Measurements from ENCODE around the gene TMEM132D.
"Not testable (repeated sequence)": the region's sequence is repeated elsewhere in the genome, so short reads cannot be mapped to it uniquely, and the experiment has no call there.

Gene TMEM132D

GRCh38 chr12:129570796-129571400, 332.9 kb downstream of the TMEM132D start:
- DNase-seq: no peak

- DNase-seq: no peak
These were observed 337.0 kb downstream of the TMEM132D start for GRCh38 chr12:129566800-129567199.

GRCh38 chr12:129564768-129565167, 339.1 kb downstream of the TMEM132D start:
- DNase-seq: no peak

GRCh38 chr12:129563266-129563665, 340.6 kb downstream of the TMEM132D start:
- no peak for DNase-seq

- DNase-seq: no peak
These were observed 342.5 kb downstream of the TMEM132D start for GRCh38 chr12:129561304-129561703.

GRCh38 chr12:129559776-129560175, 344.0 kb downstream of the TMEM132D start:
- DNase-seq: no peak

- DNase-seq: no peak
These were observed 345.8 kb downstream of the TMEM132D start for GRCh38 chr12:129558036-129558435.

GRCh38 chr12:129556082-129556481, 347.7 kb downstream of the TMEM132D start:
- DNase-seq: no peak

GRCh38 chr12:129552996-129553750, 350.7 kb downstream of the TMEM132D start:
- no peak for DNase-seq

- DNase-seq: no peak
These were observed 352.4 kb downstream of the TMEM132D start for GRCh38 chr12:129551441-129551840.

- no peak for DNase-seq
These were observed 353.5 kb downstream of the TMEM132D start for GRCh38 chr12:129550353-129550752.

- no peak for DNase-seq
These were observed 354.2 kb downstream of the TMEM132D start for GRCh38 chr12:129549656-129550055.

GRCh38 chr12:129549020-129549419, 354.8 kb downstream of the TMEM132D start:
- DNase-seq: not testable (repeated sequence)

GRCh38 chr12:129544716-129545115, 359.1 kb downstream of the TMEM132D start:
- DNase-seq: no peak

- no peak for DNase-seq
These were observed 362.9 kb downstream of the TMEM132D start for GRCh38 chr12:129540954-129541353.

GRCh38 chr12:129540249-129540648, 363.6 kb downstream of the TMEM132D start:
- DNase-seq: no peak

- not testable (repeated sequence) for DNase-seq
These were observed 365.0 kb downstream of the TMEM132D start for GRCh38 chr12:129538724-129539335.

GRCh38 chr12:129538137-129538536, 365.7 kb downstream of the TMEM132D start:
- DNase-seq: no peak

GRCh38 chr12:129534966-129535750, 368.7 kb downstream of the TMEM132D start:
- DNase-seq: no peak

- DNase-seq: no peak
These were observed 370.9 kb downstream of the TMEM132D start for GRCh38 chr12:129532707-129533499.

- no peak for DNase-seq
These were observed 371.7 kb downstream of the TMEM132D start for GRCh38 chr12:129532082-129532481.

GRCh38 chr12:129530984-129531383, 372.8 kb downstream of the TMEM132D start:
- DNase-seq: no peak
